ENCODE measurements around the gene ULK4.

DNA sequence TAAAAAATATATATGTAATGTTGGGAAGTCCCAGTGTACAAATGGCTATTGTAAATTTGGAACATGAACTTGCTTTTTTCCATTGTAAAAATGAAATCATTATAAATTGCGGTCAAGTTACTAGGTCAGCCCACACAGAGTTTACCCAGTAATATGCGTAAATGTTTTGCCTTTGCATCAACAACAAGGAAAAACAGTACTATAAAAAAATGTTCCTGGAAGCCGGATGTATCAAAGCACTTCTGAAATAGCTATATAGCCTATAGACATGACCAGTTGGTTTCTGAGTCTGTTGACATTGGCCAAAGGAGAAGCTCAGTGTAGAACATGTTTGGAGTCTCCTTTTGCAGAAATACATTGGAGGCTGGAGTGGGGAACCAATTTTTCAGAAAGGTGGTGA is 739.4 kb downstream of the ULK4 start:
- TF ChIP-seq POLR2AphosphoS5 (IDR thresholded peaks at IDR 0.05; ENCODE audit: low read depth, low read length) (no peak), TCF7L2 (IDR thresholded peaks at IDR 0.05; ENCODE audit: low read depth, low read length) (no peak), SIN3A (IDR thresholded peaks at IDR 0.05; ENCODE audit: borderline replicate concordance, insufficient read depth, low read depth, low read length) (no peak)
- TF ChIP-seq, protein P1, sequence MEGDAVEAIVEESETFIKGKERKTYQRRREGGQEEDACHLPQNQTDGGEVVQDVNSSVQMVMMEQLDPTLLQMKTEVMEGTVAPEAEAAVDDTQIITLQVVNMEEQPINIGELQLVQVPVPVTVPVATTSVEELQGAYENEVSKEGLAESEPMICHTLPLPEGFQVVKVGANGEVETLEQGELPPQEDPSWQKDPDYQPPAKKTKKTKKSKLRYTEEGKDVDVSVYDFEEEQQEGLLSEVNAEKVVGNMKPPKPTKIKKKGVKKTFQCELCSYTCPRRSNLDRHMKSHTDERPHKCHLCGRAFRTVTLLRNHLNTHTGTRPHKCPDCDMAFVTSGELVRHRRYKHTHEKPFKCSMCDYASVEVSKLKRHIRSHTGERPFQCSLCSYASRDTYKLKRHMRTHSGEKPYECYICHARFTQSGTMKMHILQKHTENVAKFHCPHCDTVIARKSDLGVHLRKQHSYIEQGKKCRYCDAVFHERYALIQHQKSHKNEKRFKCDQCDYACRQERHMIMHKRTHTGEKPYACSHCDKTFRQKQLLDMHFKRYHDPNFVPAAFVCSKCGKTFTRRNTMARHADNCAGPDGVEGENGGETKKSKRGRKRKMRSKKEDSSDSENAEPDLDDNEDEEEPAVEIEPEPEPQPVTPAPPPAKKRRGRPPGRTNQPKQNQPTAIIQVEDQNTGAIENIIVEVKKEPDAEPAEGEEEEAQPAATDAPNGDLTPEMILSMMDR (IDR thresholded peaks at IDR 0.05), result no peak
- TF ChIP-seq, protein P2, sequence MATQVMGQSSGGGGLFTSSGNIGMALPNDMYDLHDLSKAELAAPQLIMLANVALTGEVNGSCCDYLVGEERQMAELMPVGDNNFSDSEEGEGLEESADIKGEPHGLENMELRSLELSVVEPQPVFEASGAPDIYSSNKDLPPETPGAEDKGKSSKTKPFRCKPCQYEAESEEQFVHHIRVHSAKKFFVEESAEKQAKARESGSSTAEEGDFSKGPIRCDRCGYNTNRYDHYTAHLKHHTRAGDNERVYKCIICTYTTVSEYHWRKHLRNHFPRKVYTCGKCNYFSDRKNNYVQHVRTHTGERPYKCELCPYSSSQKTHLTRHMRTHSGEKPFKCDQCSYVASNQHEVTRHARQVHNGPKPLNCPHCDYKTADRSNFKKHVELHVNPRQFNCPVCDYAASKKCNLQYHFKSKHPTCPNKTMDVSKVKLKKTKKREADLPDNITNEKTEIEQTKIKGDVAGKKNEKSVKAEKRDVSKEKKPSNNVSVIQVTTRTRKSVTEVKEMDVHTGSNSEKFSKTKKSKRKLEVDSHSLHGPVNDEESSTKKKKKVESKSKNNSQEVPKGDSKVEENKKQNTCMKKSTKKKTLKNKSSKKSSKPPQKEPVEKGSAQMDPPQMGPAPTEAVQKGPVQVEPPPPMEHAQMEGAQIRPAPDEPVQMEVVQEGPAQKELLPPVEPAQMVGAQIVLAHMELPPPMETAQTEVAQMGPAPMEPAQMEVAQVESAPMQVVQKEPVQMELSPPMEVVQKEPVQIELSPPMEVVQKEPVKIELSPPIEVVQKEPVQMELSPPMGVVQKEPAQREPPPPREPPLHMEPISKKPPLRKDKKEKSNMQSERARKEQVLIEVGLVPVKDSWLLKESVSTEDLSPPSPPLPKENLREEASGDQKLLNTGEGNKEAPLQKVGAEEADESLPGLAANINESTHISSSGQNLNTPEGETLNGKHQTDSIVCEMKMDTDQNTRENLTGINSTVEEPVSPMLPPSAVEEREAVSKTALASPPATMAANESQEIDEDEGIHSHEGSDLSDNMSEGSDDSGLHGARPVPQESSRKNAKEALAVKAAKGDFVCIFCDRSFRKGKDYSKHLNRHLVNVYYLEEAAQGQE (IDR thresholded peaks at IDR 0.05; ENCODE audit: insufficient read depth in 1 of 2, low read depth in 2 of 2, low read length in 1 of 2), result no peak
